Mesendoderm (in vitro differentiated cells): ENCODE results near the gene TFAP2C.

Experiments
- DNase-seq: peaks from one replicate; pipeline ENCODE4 v3.0.0; 2013
- H2AK5ac ChIP-seq: 2 replicates; pipeline ENCODE4 v1.6.1; 2013; ENCODE audit warnings: low read length, inconsistent platforms
- H2BK120ac ChIP-seq: 2 replicates; pipeline ENCODE4 v1.6.1; 2013; ENCODE audit warnings: low read depth, mild to moderate bottlenecking, low read length, moderate library complexity, mixed read lengths
- H2BK15ac ChIP-seq: replicated peaks from 2 replicates; pipeline ENCODE4 v1.6.1; 2013; ENCODE audit warnings: low read depth, mild to moderate bottlenecking, moderate library complexity
- H2BK5ac ChIP-seq: 2 replicates; pipeline ENCODE4 v1.6.1; 2013; ENCODE audit warnings: low read length, inconsistent platforms
- H3K18ac ChIP-seq: 2 replicates; pipeline ENCODE4 v1.6.1; 2013; ENCODE audit warnings: mild to moderate bottlenecking, low read length, mixed read lengths
- H3K23ac ChIP-seq: one replicate; pipeline ENCODE4 v1.6.1; 2013; ENCODE audit warnings: low read length
- H3K27ac ChIP-seq: 2 replicates; pipeline ENCODE4 v1.5.1; 2013; ENCODE audit warnings: low read depth, mild to moderate bottlenecking, inconsistent platforms, low read length, moderate library complexity
- H3K27me3 ChIP-seq: 2 replicates; pipeline ENCODE4 v1.6.1; 2013; ENCODE audit warnings: low read length, control low read depth, mild to moderate bottlenecking, inconsistent platforms; ENCODE audit not compliant: insufficient read depth, poor library complexity
- H3K36me3 ChIP-seq: 2 replicates; pipeline ENCODE4 v1.6.1; 2013; ENCODE audit warnings: low read length, inconsistent platforms; ENCODE audit not compliant: control insufficient read depth, insufficient read depth
- H3K4ac ChIP-seq: one replicate; pipeline ENCODE4 v1.6.1; 2013; ENCODE audit warnings: low read depth, mild to moderate bottlenecking, low read length, moderate library complexity
- H3K4me1 ChIP-seq: 2 replicates; pipeline ENCODE4 v1.6.1; 2013; ENCODE audit warnings: low read depth, low read length, inconsistent platforms; ENCODE audit not compliant: control insufficient read depth
- H3K4me2 ChIP-seq: 2 replicates; pipeline ENCODE4 v1.6.1; 2013; ENCODE audit warnings: low read length
- H3K4me3 ChIP-seq: 2 replicates; pipeline ENCODE4 v1.5.1; 2013; ENCODE audit warnings: mild to moderate bottlenecking, low read length
- H3K56ac ChIP-seq: one replicate; pipeline ENCODE4 v1.6.1; 2013; ENCODE audit warnings: low read length
- H3K79me1 ChIP-seq: 2 replicates; pipeline ENCODE4 v1.6.1; 2013; ENCODE audit warnings: low read length, inconsistent platforms
- H3K79me2 ChIP-seq: 2 replicates; pipeline ENCODE4 v1.6.1; 2013; ENCODE audit warnings: mild to moderate bottlenecking, low read length; ENCODE audit not compliant: control insufficient read depth, insufficient read depth
- H3K9ac ChIP-seq: 2 replicates; pipeline ENCODE4 v1.6.1; 2013; ENCODE audit warnings: low read length, inconsistent platforms
- H4K5ac ChIP-seq: one replicate; pipeline ENCODE4 v1.6.1; 2013; ENCODE audit warnings: low read length
- H4K8ac ChIP-seq: one replicate; pipeline ENCODE4 v1.6.1; 2013; ENCODE audit warnings: low read depth, mild to moderate bottlenecking, control low read depth, low read length, moderate library complexity
- WGBS: extraction: QIAGEN DNeasy Blood & Tissue Kit; methylation state at CpG from one replicate; pipeline ENCODE4 v1.1.7; 2013; ENCODE audit warnings: low lambda C conversion rate, missing lambda C conversion rate; ENCODE audit not compliant: insufficient coverage; ENCODE audit errors: extremely low coverage; 5-methylcytosine and 5-hydroxymethylcytosine counted together

Gene TFAP2C

DNA sequence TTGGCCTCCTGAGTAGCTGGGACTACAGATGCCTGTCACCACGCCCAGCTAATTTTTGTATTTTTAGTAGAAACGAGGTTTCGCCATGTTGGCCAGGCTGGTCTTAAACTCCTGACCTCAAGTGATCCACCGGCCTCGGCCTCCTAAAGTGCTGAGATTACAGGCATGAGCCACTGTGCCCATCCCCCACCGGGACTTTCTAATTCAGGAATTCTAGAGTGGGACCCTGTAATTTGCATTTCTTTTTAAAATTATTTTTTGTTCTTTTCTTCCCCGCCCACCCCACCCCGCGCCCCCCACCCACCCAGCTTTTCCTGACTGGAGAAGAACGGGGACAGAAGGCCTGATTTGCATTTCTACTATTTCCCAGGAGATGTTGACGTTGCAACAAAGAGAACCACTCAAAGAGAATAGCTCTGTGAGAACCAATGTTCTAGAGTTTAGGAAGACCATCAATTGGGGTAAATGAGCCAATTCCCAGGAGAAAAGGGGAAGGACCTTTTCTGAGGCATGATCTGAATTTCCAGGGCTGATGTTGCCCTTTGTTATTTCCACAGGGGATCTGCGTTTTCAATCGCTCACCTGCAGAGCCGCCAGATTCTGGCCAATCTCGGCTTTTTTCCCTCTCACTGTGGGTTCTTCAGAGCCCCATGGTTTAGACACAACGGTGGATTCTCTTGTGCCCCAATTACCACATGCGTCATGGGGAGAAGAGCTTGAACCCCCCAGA lies 33.2 kb upstream of the TFAP2C start:
- no peaks in the 10 kb centered on the region for H3K79me2 ChIP-seq
- H3K9ac ChIP-seq, result no peak overlapping the region
- no peaks in the 10 kb centered on the region for H3K79me1 ChIP-seq
- no peak overlapping the region for H3K4me2 ChIP-seq
- H3K18ac ChIP-seq, result no peak overlapping the region
- H3K4me1 ChIP-seq, result no peaks in the 10 kb centered on the region
- H4K5ac ChIP-seq, result no peak overlapping the region
- H3K23ac ChIP-seq, result no peak overlapping the region
- no peak overlapping the region for H2BK120ac ChIP-seq
- peak; percentile 74 for DNase-seq
- H3K4me3 ChIP-seq, result no peak overlapping the region
- no peak overlapping the region for H3K4ac ChIP-seq
- H3K36me3 ChIP-seq, result no peaks in the 10 kb centered on the region
- no peak overlapping the region for H2AK5ac ChIP-seq
- H2BK15ac ChIP-seq, result no peak overlapping the region
- no CpG with 5 or more reads among the region's 17 CpGs for WGBS
- H3K27ac ChIP-seq, result no peak overlapping the region
- H3K27me3 ChIP-seq, result no peaks in the 10 kb centered on the region
- no peak overlapping the region for H4K8ac ChIP-seq
- no peak overlapping the region for H2BK5ac ChIP-seq
- peak overlapping the region; percentile 56 for H3K56ac ChIP-seq

DNA sequence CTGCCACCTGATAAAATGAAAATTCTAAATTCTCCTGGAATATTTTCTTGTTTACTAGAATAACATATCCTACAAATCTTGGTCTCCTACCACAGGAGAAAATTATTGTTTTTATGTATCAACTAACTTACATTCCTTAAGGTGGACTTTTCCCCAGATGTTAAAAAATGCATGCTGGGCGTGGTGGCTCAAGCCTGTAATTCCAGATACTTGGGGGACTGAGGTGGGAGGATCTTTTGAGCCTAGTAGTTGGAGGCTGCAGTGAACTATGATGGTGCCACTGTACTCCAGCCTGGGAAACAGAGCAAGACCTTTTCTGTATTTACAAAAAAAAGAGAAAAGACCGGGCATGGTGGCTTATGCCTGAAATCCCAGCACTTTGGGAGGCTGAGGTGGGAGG lies 27.9 kb upstream of the TFAP2C start:
- Histone ChIP-seq H3K23ac (no peak overlapping the region), H3K27ac (no peak overlapping the region), H2AK5ac (no peak overlapping the region), H3K18ac (no peak overlapping the region), H3K4me2 (no peak overlapping the region), H3K9ac (no peak overlapping the region), H3K79me2 (no peaks in the 10 kb centered on the region), H3K79me1 (no peaks in the 10 kb centered on the region), H3K4me3 (no peak overlapping the region), H3K56ac (no peak overlapping the region), H3K4me1 (no peaks in the 10 kb centered on the region), H3K4ac (no peak overlapping the region), H2BK5ac (no peak overlapping the region), H3K36me3 (no peaks in the 10 kb centered on the region), H2BK120ac (no peak overlapping the region), H3K27me3 (no peaks in the 10 kb centered on the region), H4K5ac (no peak overlapping the region), H2BK15ac (no peak overlapping the region), H4K8ac (no peak overlapping the region)
- no CpG with 5 or more reads among the region's 2 CpGs for WGBS
- DNase-seq, result no peak

DNA sequence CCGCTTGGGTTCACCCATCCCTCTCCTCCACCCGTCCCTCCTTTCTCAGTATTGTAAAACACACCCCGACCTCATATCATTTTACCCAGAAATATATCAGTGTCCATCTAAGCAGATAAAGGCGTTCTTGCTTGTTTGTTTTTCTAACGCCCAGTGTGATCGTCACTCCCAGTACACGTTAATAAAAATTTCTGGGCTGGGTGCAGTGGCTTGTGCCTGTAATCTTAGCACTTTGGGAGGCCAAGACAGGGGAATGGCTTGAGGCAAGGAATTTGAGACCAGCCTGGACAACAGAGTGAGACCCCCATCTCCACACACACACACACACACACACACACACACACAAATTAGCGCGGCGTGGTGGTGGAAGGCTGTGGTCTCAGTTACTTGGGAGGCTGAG lies 24.4 kb upstream of the TFAP2C start:
- Histone ChIP-seq H3K56ac (no peak overlapping the region), H3K23ac (no peak overlapping the region), H3K36me3 (no peaks in the 10 kb centered on the region), H3K4me1 (no peaks in the 10 kb centered on the region), H4K8ac (no peak overlapping the region), H4K5ac (no peak overlapping the region), H3K4ac (no peak overlapping the region), H2AK5ac (no peak overlapping the region), H3K18ac (no peak overlapping the region), H2BK15ac (no peak overlapping the region), H3K27me3 (no peaks in the 10 kb centered on the region), H3K27ac (no peak overlapping the region), H2BK5ac (no peak overlapping the region), H3K9ac (no peak overlapping the region), H3K4me3 (no peak overlapping the region), H3K79me2 (no peaks in the 10 kb centered on the region), H2BK120ac (no peak overlapping the region), H3K79me1 (no peaks in the 10 kb centered on the region), H3K4me2 (no peak overlapping the region)
- no CpG with 5 or more reads among the region's 10 CpGs for WGBS
- DNase-seq, result no peak

DNA sequence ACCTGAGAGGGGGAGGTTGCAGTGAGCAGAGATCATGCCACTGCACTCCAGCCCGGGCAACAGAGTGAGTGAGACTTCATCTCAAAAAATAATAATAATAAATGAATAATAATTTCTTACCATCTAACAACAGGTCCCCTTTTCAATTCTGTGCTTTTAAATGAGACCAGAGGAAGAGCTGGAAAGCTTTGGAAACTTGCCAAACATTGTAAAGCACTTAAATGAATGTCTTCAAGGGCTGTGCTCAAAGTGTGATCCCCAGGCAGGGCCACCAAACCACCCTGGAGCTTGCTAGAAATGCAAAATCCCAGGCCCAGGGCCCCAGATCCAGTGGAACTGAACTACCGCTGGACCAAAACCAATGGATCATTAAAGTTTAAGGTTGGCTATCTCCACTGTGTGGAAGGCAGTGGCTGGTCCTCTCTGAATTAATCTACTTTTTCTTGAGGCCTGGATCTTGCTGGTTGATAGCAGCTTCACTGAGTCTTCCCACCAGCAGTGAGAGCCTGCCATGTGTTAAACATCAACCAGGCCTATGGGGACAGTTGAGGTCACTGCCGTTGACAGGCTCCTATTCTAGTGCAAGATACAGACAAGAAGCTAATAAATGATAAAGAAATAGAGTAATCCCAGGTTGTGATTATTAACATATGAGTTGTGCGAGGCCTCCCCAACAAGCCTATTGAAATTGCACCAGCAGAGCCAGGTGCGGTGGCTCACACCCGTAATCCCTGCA lies 23.7 kb upstream of the TFAP2C start:
- H3K36me3 ChIP-seq, result no peaks in the 10 kb centered on the region
- H3K23ac ChIP-seq, result no peak overlapping the region
- no CpG with 5 or more reads among the region's 6 CpGs for WGBS
- H3K79me1 ChIP-seq, result no peaks in the 10 kb centered on the region
- H3K4ac ChIP-seq, result no peak overlapping the region
- H3K18ac ChIP-seq, result no peak overlapping the region
- no peaks in the 10 kb centered on the region for H3K4me1 ChIP-seq
- H3K56ac ChIP-seq, result no peak overlapping the region
- no peak for DNase-seq
- H2BK120ac ChIP-seq, result no peak overlapping the region
- no peak overlapping the region for H3K4me2 ChIP-seq
- no peaks in the 10 kb centered on the region for H3K27me3 ChIP-seq
- no peak overlapping the region for H3K4me3 ChIP-seq
- no peak overlapping the region for H3K9ac ChIP-seq
- H3K79me2 ChIP-seq, result no peaks in the 10 kb centered on the region
- H4K5ac ChIP-seq, result no peak overlapping the region
- no peak overlapping the region for H2BK5ac ChIP-seq
- H2BK15ac ChIP-seq, result no peak overlapping the region
- H2AK5ac ChIP-seq, result no peak overlapping the region
- H3K27ac ChIP-seq, result no peak overlapping the region
- H4K8ac ChIP-seq, result no peak overlapping the region

DNA sequence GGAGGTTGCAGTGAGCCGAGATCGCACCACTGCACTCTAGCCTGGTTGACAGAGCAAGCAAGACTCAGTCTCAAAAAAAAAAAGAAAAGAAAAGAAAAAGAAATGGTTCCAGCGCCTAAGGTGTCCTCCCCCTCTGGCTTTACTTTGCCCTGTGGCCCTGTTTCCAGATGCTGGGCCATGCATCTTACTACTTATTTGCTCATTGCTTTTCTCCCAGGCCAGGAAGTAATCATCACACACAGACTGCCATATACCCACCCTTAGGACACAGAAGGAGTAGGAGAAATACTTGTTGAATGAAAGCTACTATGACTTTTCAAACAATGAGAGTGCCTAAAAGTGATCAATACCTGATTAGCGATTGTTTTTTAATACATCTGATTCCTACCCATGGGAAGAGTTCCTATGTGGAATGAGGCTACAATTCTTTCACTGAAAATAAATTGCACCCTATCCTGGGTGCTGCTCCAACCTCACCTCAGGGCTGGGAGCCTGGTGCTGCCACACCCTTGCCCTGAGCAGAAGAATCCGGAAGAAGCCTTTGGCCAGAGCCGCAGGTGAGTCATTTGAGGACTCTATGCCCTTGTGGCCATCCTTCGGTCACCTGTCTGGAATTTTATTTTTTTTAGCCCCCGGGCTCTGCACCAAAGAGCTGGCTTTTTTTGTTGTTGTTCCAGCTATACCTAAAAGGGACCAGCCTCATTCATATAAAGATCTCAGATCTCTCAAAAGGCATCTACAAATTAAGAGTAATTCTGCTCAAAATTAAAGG lies 22.7 kb upstream of the TFAP2C start:
- Histone ChIP-seq H2BK15ac (no peak overlapping the region), H2BK120ac (no peak overlapping the region), H3K4me1 (no peaks in the 10 kb centered on the region), H2BK5ac (no peak overlapping the region), H3K27me3 (no peaks in the 10 kb centered on the region), H3K56ac (no peak overlapping the region), H3K4me2 (no peak overlapping the region), H3K9ac (no peak overlapping the region), H3K79me1 (no peaks in the 10 kb centered on the region), H3K4ac (no peak overlapping the region), H3K23ac (no peak overlapping the region), H3K36me3 (no peaks in the 10 kb centered on the region), H4K8ac (no peak overlapping the region), H4K5ac (no peak overlapping the region), H3K79me2 (no peaks in the 10 kb centered on the region), H3K18ac (no peak overlapping the region), H3K4me3 (no peak overlapping the region), H3K27ac (no peak overlapping the region), H2AK5ac (no peak overlapping the region)
- no CpG with 5 or more reads among the region's 8 CpGs for WGBS
- DNase-seq, result no peak
